H9 (cell line): ENCODE data around the gene RBP7. TPM values are rescaled to one million over a fixed set of nuclear protein-coding genes. Genes with fewer than 3 reads are reported as not detected.

Source experiments
- DNase-seq: peaks from one replicate; pipeline ENCODE4 v3.0.0-alpha.2; 2017
- H2AFZ ChIP-seq: one replicate; pipeline ENCODE4 v1.6.1; 2013; ENCODE audit warnings: mild to moderate bottlenecking, low read length, control low read depth, moderate library complexity
- H2AK5ac ChIP-seq: 2 replicates; pipeline ENCODE4 v1.6.1; 2013; ENCODE audit warnings: low read length, control low read depth, mixed read lengths; ENCODE audit not compliant: insufficient read length
- H2BK120ac ChIP-seq: one replicate; pipeline ENCODE4 v1.6.1; 2013; ENCODE audit warnings: low read depth, mild to moderate bottlenecking, low read length, control low read depth, inconsistent platforms; ENCODE audit not compliant: poor library complexity, severe bottlenecking
- H2BK12ac ChIP-seq: 2 replicates; pipeline ENCODE4 v1.6.1; 2013; ENCODE audit warnings: low read length, control low read depth, mixed read lengths, low read depth; ENCODE audit not compliant: insufficient read length
- H2BK15ac ChIP-seq: 2 replicates; pipeline ENCODE4 v1.6.1; 2013; ENCODE audit warnings: low read depth, low read length, control low read depth
- H2BK20ac ChIP-seq: one replicate; pipeline ENCODE4 v1.6.1; 2013; ENCODE audit warnings: low read depth, mild to moderate bottlenecking, low read length, control low read depth, inconsistent platforms; ENCODE audit not compliant: poor library complexity, severe bottlenecking
- H2BK5ac ChIP-seq: 2 replicates; pipeline ENCODE4 v1.6.1; 2013; ENCODE audit warnings: low read length, control low read depth, mixed read lengths; ENCODE audit not compliant: insufficient read length
- H3K14ac ChIP-seq: 2 replicates; pipeline ENCODE4 v1.6.1; 2013; ENCODE audit warnings: low read length, control low read depth; ENCODE audit not compliant: insufficient read depth
- H3K18ac ChIP-seq: 2 replicates; pipeline ENCODE4 v1.6.1; 2013; ENCODE audit warnings: low read depth, mild to moderate bottlenecking, mixed read lengths, low read length, control low read depth; ENCODE audit not compliant: insufficient read length
- H3K23ac ChIP-seq: 2 replicates; pipeline ENCODE4 v1.6.1; 2013; ENCODE audit warnings: low read length, control low read depth, mixed read lengths, low read depth; ENCODE audit not compliant: insufficient read length
- H3K23me2 ChIP-seq: 2 replicates; pipeline ENCODE4 v1.6.1; 2013; ENCODE audit warnings: low read depth, mild to moderate bottlenecking, mixed read lengths, low read length, control low read depth; ENCODE audit not compliant: insufficient read length, poor library complexity, severe bottlenecking
- H3K27ac ChIP-seq: 2 replicates; pipeline ENCODE4 v1.5.1; 2013; ENCODE audit warnings: low read length, control low read depth, mixed read lengths, low read depth; ENCODE audit not compliant: insufficient read length
- H3K27me3 ChIP-seq: 2 replicates; pipeline ENCODE4 v1.6.1; 2013; ENCODE audit warnings: low read length, control low read depth, inconsistent platforms; ENCODE audit not compliant: insufficient read depth
- H3K4ac ChIP-seq: 2 replicates; pipeline ENCODE4 v1.6.1; 2013; ENCODE audit warnings: low read depth, mild to moderate bottlenecking, control low read depth, inconsistent platforms, low read length, moderate library complexity
- H3K4me1 ChIP-seq: 2 replicates; pipeline ENCODE4 v1.6.1; 2013; ENCODE audit warnings: low read length, control low read depth, inconsistent platforms; ENCODE audit not compliant: insufficient read depth
- H3K4me2 ChIP-seq: 2 replicates; pipeline ENCODE4 v1.6.1; 2013; ENCODE audit warnings: low read length, control low read depth, mixed read lengths; ENCODE audit not compliant: insufficient read length, insufficient read depth
- H3K56ac ChIP-seq: 2 replicates; pipeline ENCODE4 v1.6.1; 2013; ENCODE audit warnings: low read depth, mild to moderate bottlenecking, mixed read lengths, low read length, control low read depth; ENCODE audit not compliant: insufficient read length
- H3K79me1 ChIP-seq: 2 replicates; pipeline ENCODE4 v1.6.1; 2013; ENCODE audit warnings: low read depth, mild to moderate bottlenecking, moderate library complexity, low read length, control low read depth, inconsistent platforms; ENCODE audit not compliant: insufficient read depth, poor library complexity, severe bottlenecking
- H3K79me2 ChIP-seq: 2 replicates; pipeline ENCODE4 v1.6.1; 2013; ENCODE audit warnings: low read length, control low read depth, inconsistent platforms; ENCODE audit not compliant: insufficient read depth
- H3K9ac ChIP-seq: 2 replicates; pipeline ENCODE4 v1.6.1; 2013; ENCODE audit warnings: low read length, control low read depth, mixed read lengths; ENCODE audit not compliant: insufficient read length; ENCODE audit errors: extremely low read depth
- H3K9me3 ChIP-seq: one replicate; pipeline ENCODE4 v1.6.1; 2013; ENCODE audit warnings: low read depth, low read length, inconsistent platforms; ENCODE audit not compliant: control insufficient read depth
- H3T11ph ChIP-seq: one replicate; pipeline ENCODE4 v1.6.1; 2013; ENCODE audit warnings: mild to moderate bottlenecking, low read length, control low read depth, inconsistent platforms
- H4K20me1 ChIP-seq: one replicate; pipeline ENCODE4 v1.6.1; 2013; ENCODE audit not compliant: control insufficient read depth, insufficient read length, insufficient read depth
- H4K5ac ChIP-seq: 2 replicates; pipeline ENCODE4 v1.6.1; 2013; ENCODE audit warnings: low read depth, mild to moderate bottlenecking, mixed read lengths, low read length, control low read depth; ENCODE audit not compliant: insufficient read length
- H4K8ac ChIP-seq: replicated peaks from 2 replicates; pipeline ENCODE4 v1.6.1; 2013; ENCODE audit warnings: low read length, control low read depth, mixed read lengths, low read depth; ENCODE audit not compliant: insufficient read length
- H4K91ac ChIP-seq: 2 replicates; pipeline ENCODE4 v1.6.1; 2013; ENCODE audit warnings: low read depth, mild to moderate bottlenecking, moderate library complexity, mixed read lengths, low read length, control low read depth; ENCODE audit not compliant: insufficient read length
- H3K27ac Mint-ChIP-seq, 3 experiments: 2 replicates in 2 of 3; 3 replicates in 1 of 3; pipeline ENCODE4 v1.8.0; 2020 to 2021; ENCODE audit warnings: mixed read lengths in 3 of 3, mild to moderate bottlenecking in 1 of 3, moderate library complexity in 1 of 3
- H3K27me3 Mint-ChIP-seq: 2 replicates; pipeline ENCODE4 v1.8.0; 2021; ENCODE audit warnings: low read depth, mild to moderate bottlenecking, moderate library complexity, mixed read lengths
- H3K36me3 Mint-ChIP-seq, 3 experiments: 2 replicates in 2 of 3; 3 replicates in 1 of 3; pipeline ENCODE4 v1.8.0; 2020 to 2021; ENCODE audit warnings: low read depth in 3 of 3, mixed read lengths in 3 of 3; ENCODE audit not compliant: insufficient read depth in 1 of 3
- H3K4me1 Mint-ChIP-seq, 2 experiments: 2 replicates each; pipeline ENCODE4 v1.8.0; 2020; ENCODE audit warnings: mixed read lengths in 2 of 2
- H3K4me3 Mint-ChIP-seq, 2 experiments: 2 replicates in 1 of 2; 3 replicates in 1 of 2; pipeline ENCODE4 v1.8.0; 2020 to 2021; ENCODE audit warnings: mild to moderate bottlenecking in 2 of 2, mixed read lengths in 2 of 2, moderate library complexity in 1 of 2
- H3K9me3 Mint-ChIP-seq, 2 experiments: 2 replicates in 1 of 2; 3 replicates in 1 of 2; pipeline ENCODE4 v1.8.0; 2020; ENCODE audit warnings: mild to moderate bottlenecking in 2 of 2, mixed read lengths in 2 of 2, moderate library complexity in 1 of 2
- WGBS: extraction: QIAGEN DNeasy Blood & Tissue Kit; methylation state at CpG from one replicate; pipeline ENCODE4 v1.1.7; 2013; ENCODE audit warnings: missing lambda C conversion rate, low lambda C conversion rate, mixed read lengths; ENCODE audit not compliant: insufficient read length; ENCODE audit errors: extremely low coverage; 5-methylcytosine and 5-hydroxymethylcytosine counted together
- microRNA-seq: library from miRNA; unstranded; fragments of <30 nt; microRNA quantifications from one replicate; pipeline ENCODE4, GENCODE V29; 2020; ENCODE audit warnings: borderline microRNAs expressed
- total RNA-seq: library from RNA; stranded (reverse); gene quantifications from 2 replicates; pipeline ENCODE4 v1.2.1, GENCODE V29; 2021
- TF ChIP-seq, protein P1 (sequence below): fragments of 200-600 bp; sonication (generic); conservative IDR thresholded peaks from 3 replicates; pipeline ENCODE4 v1.8.0; 2021; ENCODE audit warnings: antibody characterized with exemption, mild to moderate bottlenecking

RBP7 gene
- total RNA-seq, 1 experiment from 2014 or later = 4.5 TPM

DNA sequence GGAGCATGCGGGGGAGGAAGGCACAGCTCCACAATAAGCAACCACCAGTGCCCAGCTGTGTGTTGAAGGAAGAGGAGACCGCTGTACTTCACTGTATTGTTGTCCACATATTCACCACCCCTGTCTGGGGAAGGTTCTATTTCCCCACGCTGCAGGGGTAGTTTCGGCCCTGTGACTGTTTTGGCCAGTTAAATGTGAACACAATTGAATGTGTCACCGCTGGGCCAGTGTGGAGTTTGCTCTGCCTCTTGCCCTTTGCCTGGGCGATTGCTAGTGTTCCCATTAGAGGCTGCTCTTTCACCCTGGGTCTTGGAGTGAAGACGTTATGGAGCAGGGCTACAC lies 68.3 kb downstream of the RBP7 start:
- H3K23me2 ChIP-seq = no peaks in the 10 kb centered on the region
- H3K27me3 ChIP-seq = no peaks in the 10 kb centered on the region
- no peaks in the 10 kb centered on the region; the same call in 1 of the 2 replicates for H3K4me1 ChIP-seq
- H3K4me1 Mint-ChIP-seq = peaks cover 18 to 24% of the 10 kb centered on the region in 2 experiments
- H3T11ph ChIP-seq = no peak overlapping the region
- H3K4ac ChIP-seq = no peak overlapping the region
- H3K79me1 ChIP-seq = no peaks in the 10 kb centered on the region
- H4K8ac ChIP-seq = no peak overlapping the region
- no peak overlapping the region for H2BK15ac ChIP-seq
- no peak overlapping the region for H3K4me3 Mint-ChIP-seq
- H3K9me3 Mint-ChIP-seq = no peaks in the 10 kb centered on the region
- H3K9ac ChIP-seq = no peak overlapping the region
- H3K4me2 ChIP-seq = no peak overlapping the region
- no peaks in the 10 kb centered on the region for H4K20me1 ChIP-seq
- no peak overlapping the region for H3K56ac ChIP-seq
- H2BK120ac ChIP-seq = no peak overlapping the region
- DNase-seq = no peak
- H3K27me3 Mint-ChIP-seq = no peaks in the 10 kb centered on the region; the same call in 1 of the 2 replicates
- H3K27ac Mint-ChIP-seq = peak overlapping the region; percentile 6 to 64 (median 26); a peak in 5 of 7 replicates
- no peak overlapping the region for H2AFZ ChIP-seq
- H3K27ac ChIP-seq = no peak overlapping the region
- peak overlapping the region; percentile 24; the same call in 1 of the 2 replicates for H3K14ac ChIP-seq
- no peak overlapping the region for H3K18ac ChIP-seq
- H2BK5ac ChIP-seq = no peak overlapping the region
- H4K5ac ChIP-seq = no peak overlapping the region
- peaks cover 1% of the 10 kb centered on the region; the same call in 1 of the 2 replicates for H3K79me2 ChIP-seq
- H3K36me3 Mint-ChIP-seq = 0 out of 7 replicates have a peak, but pooled peaks cover 0 to 2% (median 0%) of the 10 kb centered on the region in 3 experiments
- no peak overlapping the region for H3K23ac ChIP-seq
- no peaks in the 10 kb centered on the region for H3K9me3 ChIP-seq
- WGBS = no CpG with 5 or more reads among the region's 7 CpGs
- TF ChIP-seq, protein P1, sequence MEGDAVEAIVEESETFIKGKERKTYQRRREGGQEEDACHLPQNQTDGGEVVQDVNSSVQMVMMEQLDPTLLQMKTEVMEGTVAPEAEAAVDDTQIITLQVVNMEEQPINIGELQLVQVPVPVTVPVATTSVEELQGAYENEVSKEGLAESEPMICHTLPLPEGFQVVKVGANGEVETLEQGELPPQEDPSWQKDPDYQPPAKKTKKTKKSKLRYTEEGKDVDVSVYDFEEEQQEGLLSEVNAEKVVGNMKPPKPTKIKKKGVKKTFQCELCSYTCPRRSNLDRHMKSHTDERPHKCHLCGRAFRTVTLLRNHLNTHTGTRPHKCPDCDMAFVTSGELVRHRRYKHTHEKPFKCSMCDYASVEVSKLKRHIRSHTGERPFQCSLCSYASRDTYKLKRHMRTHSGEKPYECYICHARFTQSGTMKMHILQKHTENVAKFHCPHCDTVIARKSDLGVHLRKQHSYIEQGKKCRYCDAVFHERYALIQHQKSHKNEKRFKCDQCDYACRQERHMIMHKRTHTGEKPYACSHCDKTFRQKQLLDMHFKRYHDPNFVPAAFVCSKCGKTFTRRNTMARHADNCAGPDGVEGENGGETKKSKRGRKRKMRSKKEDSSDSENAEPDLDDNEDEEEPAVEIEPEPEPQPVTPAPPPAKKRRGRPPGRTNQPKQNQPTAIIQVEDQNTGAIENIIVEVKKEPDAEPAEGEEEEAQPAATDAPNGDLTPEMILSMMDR = no peak
- no peak overlapping the region for H2BK12ac ChIP-seq
- no peak overlapping the region for H4K91ac ChIP-seq
- no peak overlapping the region for H2BK20ac ChIP-seq
- no peak overlapping the region for H2AK5ac ChIP-seq

Small RNA genes within 50 kb of the gene (microRNA-seq; reads per million reads assigned to microRNA genes)
- gene MIR5697 = not detected

Other genes with a start within 250 kb of the RBP7 start
- 100 and 101 TPM in 2 replicates for gene CLSTN1, start 173.3 kb upstream of the RBP7 start, total RNA-seq
- 43.0 and 44.4 TPM in 2 replicates for gene CTNNBIP1, start 87.0 kb upstream of the RBP7 start, total RNA-seq
- gene LZIC, start 53.8 kb upstream of the RBP7 start, total RNA-seq = 22.9 and 23.6 TPM in 2 replicates
- 2.8 TPM in 2 replicates for gene NMNAT1, start 53.8 kb upstream of the RBP7 start, total RNA-seq
- gene UBE4B, start 35.7 kb downstream of the RBP7 start, total RNA-seq = 66.0 and 67.6 TPM in 2 replicates
- gene KIF1B, start 213.3 kb downstream of the RBP7 start, total RNA-seq = 55.3 and 57.7 TPM in 2 replicates